HUES48 (cell line): ENCODE data around the gene CMTM7.

Experiments
- H3K27ac ChIP-seq: one replicate; pipeline ENCODE4 v1.7.0; 2013; ENCODE audit warnings: low read depth, low read length, inconsistent platforms
- H3K27me3 ChIP-seq: 2 replicates; pipeline ENCODE4 v1.6.1; 2013; ENCODE audit warnings: mild to moderate bottlenecking, low read length; ENCODE audit not compliant: control insufficient read depth, insufficient read depth
- H3K36me3 ChIP-seq: 2 replicates; pipeline ENCODE4 v1.6.1; 2013; ENCODE audit warnings: low read length; ENCODE audit not compliant: control insufficient read depth, insufficient read depth
- H3K4me1 ChIP-seq: 2 replicates; pipeline ENCODE4 v1.6.1; 2013; ENCODE audit warnings: mild to moderate bottlenecking, low read length; ENCODE audit not compliant: control insufficient read depth, insufficient read depth
- H3K4me3 ChIP-seq: 2 replicates; pipeline ENCODE4 v1.5.1; 2013; ENCODE audit warnings: mild to moderate bottlenecking, low read depth, low read length
- H3K9ac ChIP-seq: 2 replicates; pipeline ENCODE4 v1.6.1; 2013; ENCODE audit warnings: mild to moderate bottlenecking, low read depth, low read length, moderate library complexity
- H3K9me3 ChIP-seq: 2 replicates; pipeline ENCODE4 v1.6.1; 2013; ENCODE audit warnings: low read length; ENCODE audit not compliant: control insufficient read depth, insufficient read depth

CMTM7 gene

DNA sequence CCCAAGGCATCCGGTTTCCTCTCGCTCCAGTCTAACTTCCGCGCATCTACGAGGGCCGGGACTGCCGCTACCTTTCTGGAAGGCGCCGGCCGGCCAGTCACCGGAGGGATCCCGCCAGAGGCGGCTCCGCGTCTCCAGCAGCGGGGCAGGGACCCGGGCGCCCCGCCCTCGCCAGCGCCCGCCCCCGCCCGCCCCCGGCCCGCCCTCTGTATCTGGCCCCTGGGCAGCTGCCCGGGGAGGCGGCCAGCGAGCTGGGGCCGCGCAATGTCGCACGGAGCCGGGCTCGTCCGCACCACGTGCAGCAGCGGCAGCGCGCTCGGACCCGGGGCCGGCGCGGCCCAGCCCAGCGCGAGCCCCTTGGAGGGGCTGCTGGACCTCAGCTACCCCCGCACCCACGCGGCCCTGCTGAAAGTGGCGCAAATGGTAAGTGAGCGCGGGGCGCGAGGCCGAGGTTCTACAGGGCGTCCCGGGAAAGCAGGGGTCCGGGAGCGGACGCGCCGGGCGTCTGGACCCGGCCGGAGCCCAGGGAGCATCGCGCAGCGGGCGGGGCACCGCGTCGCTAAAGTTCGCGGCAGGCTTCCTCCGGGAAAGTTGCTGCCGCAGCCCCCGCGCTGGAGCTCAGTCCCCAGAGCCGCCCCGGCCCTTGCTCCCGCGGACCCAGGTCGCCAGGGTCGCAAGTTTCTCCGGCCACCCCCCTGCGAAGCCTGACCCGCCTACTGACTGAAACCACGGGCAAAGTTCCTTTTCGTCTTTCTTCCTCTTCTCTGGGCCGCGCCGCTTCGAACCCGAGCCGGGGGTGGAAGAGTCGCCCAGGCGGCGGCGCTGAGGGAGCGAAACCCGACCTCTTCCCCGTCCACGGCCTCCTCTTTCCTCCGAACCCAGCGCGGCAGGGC, at the start of gene CMTM7:
Gene CMTM7 (plus strand): TSS at position 211 of the 893 bp plus-strand sequence. CDS start 54 bp downstream, at position 265.
- peaks cover 17% of the 10 kb centered on the region for H3K27me3 ChIP-seq
- H3K4me1 ChIP-seq = peaks cover 5% of the 10 kb centered on the region; the same call in 1 of the 2 replicates
- peak within 1 kb of the TSS; percentile 74 for H3K4me3 ChIP-seq
- no peaks in the 10 kb centered on the region for H3K9me3 ChIP-seq
- H3K9ac ChIP-seq = peak within 1 kb of the TSS; percentile 77
- H3K27ac ChIP-seq = peak within 1 kb of the TSS; percentile 44
- peaks cover 4% of the 10 kb centered on the region; the same call in 1 of the 2 replicates for H3K36me3 ChIP-seq

DNA sequence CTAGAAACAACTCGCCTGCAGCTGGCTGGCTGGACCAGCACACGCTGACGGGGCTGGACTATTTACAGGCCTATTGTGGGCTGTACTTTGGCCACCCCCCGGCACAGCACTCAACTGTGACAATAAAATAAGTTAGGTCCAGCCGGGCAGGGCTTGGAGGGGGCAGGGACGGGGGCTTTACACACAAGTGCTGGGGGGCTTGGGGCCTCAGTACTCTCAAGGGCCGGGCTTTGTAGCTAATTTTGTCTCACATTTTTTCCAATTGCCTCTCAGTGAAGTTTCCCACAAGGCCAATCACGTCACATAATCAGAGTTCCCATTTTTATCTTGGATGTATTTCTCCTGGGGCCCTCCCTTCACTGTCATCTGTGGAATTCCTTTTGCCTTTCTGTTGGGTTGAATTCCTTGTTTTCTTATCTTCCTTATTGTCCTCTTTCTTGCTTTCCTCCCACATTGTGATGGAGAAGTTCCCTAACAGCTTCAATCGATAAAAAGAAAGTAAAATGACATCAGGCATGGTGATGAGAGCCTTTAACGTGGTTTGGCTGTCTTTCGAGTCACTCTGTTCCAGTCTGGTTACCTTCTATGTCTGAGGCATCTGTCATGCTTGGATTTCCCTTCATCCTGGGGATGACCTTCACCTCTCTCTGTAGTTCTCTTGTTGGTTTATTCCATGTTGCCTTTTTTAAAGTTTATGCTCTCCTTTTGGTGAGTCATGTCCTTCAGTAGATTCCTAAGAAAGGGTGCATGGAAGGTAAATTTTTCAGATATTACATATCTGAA, 44.1 kb upstream of the CMTM7 start:
- no peak overlapping the region for H3K27ac ChIP-seq
- no peaks in the 10 kb centered on the region for H3K9me3 ChIP-seq
- H3K4me1 ChIP-seq = peaks cover 27% of the 10 kb centered on the region
- no peak overlapping the region for H3K4me3 ChIP-seq
- no peaks in the 10 kb centered on the region for H3K36me3 ChIP-seq
- H3K27me3 ChIP-seq = no peaks in the 10 kb centered on the region
- no peak overlapping the region for H3K9ac ChIP-seq

DNA sequence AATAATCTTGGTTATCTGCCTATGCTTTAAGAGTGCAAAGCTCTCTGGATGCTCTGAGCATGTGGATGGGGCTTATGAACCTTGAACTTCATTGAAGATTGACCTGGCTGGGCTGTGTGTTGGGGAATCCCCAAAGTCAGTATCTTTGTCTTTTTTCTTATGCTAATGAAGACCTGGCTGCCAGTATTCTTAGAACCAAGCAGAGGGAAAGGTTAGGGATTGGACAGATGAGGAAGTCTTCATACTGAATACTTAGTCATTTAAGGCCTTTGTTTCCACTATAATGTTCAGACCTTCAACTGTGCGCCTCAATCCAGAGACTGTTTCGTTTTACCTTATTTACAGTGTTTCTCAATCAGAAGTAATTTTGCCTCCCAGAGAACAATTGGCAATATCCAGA, 42.5 kb upstream of the CMTM7 start:
- H3K36me3 ChIP-seq = no peaks in the 10 kb centered on the region
- peak overlapping the region; percentile 70 for H3K27ac ChIP-seq
- H3K4me3 ChIP-seq = no peak overlapping the region
- H3K9ac ChIP-seq = no peak overlapping the region
- peaks cover 27% of the 10 kb centered on the region for H3K4me1 ChIP-seq
- no peaks in the 10 kb centered on the region for H3K9me3 ChIP-seq
- no peaks in the 10 kb centered on the region for H3K27me3 ChIP-seq

DNA sequence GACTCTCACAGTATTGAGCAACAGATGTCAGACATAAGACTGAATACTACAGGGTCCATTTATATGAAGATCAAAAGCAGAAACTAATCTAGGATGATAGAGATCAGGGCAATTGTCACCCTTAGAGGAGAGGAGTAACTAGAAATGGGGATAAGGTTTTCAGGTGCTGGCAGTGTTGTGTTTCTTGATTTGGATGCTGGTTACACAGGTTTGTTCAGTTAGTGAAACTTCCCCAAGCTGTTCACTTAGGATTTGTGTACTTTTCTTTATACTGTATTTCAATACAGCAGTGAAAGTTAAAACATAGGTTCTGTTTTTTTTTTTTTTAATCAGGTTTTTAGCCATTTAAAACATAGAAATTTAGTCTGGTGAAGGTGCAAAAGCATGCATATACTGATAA, 39.1 kb upstream of the CMTM7 start:
- H3K4me1 ChIP-seq = peaks cover 23% of the 10 kb centered on the region
- H3K9me3 ChIP-seq = no peaks in the 10 kb centered on the region
- no peak overlapping the region for H3K27ac ChIP-seq
- no peaks in the 10 kb centered on the region for H3K27me3 ChIP-seq
- H3K36me3 ChIP-seq = no peaks in the 10 kb centered on the region
- no peak overlapping the region for H3K4me3 ChIP-seq
- H3K9ac ChIP-seq = no peak overlapping the region

DNA sequence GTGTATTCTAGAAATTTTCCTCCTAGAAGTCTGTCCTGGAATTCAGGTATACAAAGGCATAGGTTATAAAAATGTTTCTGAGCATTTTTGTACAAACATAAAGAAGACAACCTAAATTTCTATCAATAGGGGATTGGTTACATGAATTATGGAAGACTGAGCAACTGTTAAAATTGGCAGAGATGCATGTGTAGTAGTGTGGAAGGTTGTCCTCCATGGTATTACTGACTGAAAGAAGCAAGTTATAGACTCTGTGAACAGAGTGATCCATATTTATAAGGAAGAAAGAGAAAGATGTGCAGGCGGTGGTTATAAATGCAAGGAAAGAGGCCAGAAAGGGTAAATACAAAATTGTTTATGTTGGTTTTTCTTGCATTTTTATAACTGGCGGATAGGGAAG, 38.3 kb upstream of the CMTM7 start:
- Histone ChIP-seq H3K9me3 (no peaks in the 10 kb centered on the region), H3K4me3 (no peak overlapping the region), H3K4me1 (peaks cover 16% of the 10 kb centered on the region), H3K27me3 (no peaks in the 10 kb centered on the region), H3K9ac (no peak overlapping the region), H3K36me3 (no peaks in the 10 kb centered on the region), H3K27ac (no peak overlapping the region)

DNA sequence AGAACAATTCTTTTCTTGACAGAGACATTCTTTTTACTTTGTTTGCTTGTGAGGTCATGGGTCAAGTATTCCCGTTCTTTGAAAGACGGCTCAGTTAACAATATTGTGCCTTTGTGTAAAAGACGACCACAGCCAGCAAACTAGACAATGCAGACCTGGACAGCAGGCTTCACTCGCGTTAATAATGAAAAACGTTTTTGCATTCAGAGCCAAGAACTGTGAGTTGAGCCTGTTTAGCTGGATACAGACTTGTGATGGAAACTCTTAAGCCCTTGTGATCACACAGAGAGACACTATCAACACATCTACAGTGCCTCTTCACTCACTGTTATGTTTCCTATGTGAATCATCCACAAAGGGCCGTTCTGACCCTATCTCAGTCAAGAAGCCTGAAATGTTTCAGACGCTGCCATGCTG, 37.3 kb upstream of the CMTM7 start:
- Histone ChIP-seq H3K4me3 (no peak overlapping the region), H3K36me3 (no peaks in the 10 kb centered on the region), H3K27me3 (no peaks in the 10 kb centered on the region), H3K9ac (no peak overlapping the region), H3K9me3 (no peaks in the 10 kb centered on the region), H3K27ac (peak overlapping the region; percentile 70), H3K4me1 (peaks cover 15% of the 10 kb centered on the region)

GRCh38 chr3:32355751-32356291, 35.8 kb upstream of the CMTM7 start:
- Histone ChIP-seq H3K4me3 (no peak overlapping the region), H3K36me3 (no peaks in the 10 kb centered on the region), H3K9ac (no peak overlapping the region), H3K9me3 (no peaks in the 10 kb centered on the region), H3K4me1 (peaks cover 16% of the 10 kb centered on the region), H3K27me3 (no peaks in the 10 kb centered on the region), H3K27ac (no peak overlapping the region)

GRCh38 chr3:32359766-32360492, 31.7 kb upstream of the CMTM7 start:
- Histone ChIP-seq H3K4me3 (no peak overlapping the region), H3K36me3 (no peaks in the 10 kb centered on the region)

GRCh38 chr3:32360493-32360827, 31.2 kb upstream of the CMTM7 start:
- H3K4me3 ChIP-seq = no peak overlapping the region
- H3K27me3 ChIP-seq = no peaks in the 10 kb centered on the region
- H3K27ac ChIP-seq = peak overlapping the region; percentile 56
- H3K36me3 ChIP-seq = no peaks in the 10 kb centered on the region
- peaks cover 16% of the 10 kb centered on the region for H3K4me1 ChIP-seq
- H3K9ac ChIP-seq = no peak overlapping the region
- no peaks in the 10 kb centered on the region for H3K9me3 ChIP-seq

More at GRCh38 chr3:32359766-32360492, 31.7 kb upstream of the CMTM7 start:
- H3K9ac ChIP-seq = no peak overlapping the region
- peaks cover 16% of the 10 kb centered on the region for H3K4me1 ChIP-seq
- no peaks in the 10 kb centered on the region for H3K9me3 ChIP-seq
- no peaks in the 10 kb centered on the region for H3K27me3 ChIP-seq
- H3K27ac ChIP-seq = peak overlapping the region; percentile 56

DNA sequence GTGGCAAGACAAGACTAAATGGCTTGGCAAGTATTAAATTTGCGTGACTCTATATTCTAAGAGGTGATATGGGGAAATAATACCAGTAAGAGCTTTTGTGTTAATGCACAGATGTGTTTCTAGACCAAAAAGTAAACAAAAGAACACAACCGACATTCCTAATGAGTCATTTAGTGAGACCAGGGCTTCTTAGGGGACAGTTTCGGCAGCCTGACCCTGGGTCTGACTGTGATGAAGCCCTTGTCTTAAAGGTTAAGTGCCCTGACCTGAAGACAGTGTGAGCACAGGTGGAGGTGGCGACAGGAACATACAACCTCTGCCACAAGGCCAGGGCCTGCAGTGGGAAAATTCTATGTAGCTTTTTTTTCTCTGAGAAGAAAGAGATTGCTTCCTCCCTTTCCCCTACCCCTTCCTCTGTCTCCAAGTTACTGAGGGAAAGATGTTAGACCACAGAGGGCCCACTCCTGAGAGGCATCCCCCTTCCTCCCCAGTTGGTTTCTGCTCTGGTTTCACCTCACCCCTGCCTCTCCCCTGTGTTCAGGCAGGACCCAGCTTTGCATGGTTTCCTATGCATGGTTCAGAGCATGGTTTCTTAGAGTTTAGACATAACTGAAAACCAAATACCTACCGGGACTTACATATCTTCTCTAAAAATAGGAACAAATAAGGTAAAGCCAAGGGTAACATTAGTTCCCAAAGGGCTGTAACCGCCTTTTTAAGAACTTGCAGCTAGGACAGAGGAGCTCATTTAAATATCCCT, 24.8 kb upstream of the CMTM7 start:
- H3K4me1 ChIP-seq = peaks cover 12% of the 10 kb centered on the region
- H3K36me3 ChIP-seq = no peaks in the 10 kb centered on the region
- H3K9me3 ChIP-seq = no peaks in the 10 kb centered on the region
- H3K27ac ChIP-seq = no peak overlapping the region
- H3K27me3 ChIP-seq = no peaks in the 10 kb centered on the region
- no peak overlapping the region for H3K9ac ChIP-seq
- H3K4me3 ChIP-seq = no peak overlapping the region
